NCI-H2196 (cell line): ENCODE measurements around the gene TEKT1.
"Not testable (repeated sequence)": the region's sequence is repeated elsewhere in the genome, so short reads cannot be mapped to it uniquely, and the experiment has no call there.

Source experiments
- DNase-seq: peaks from one replicate; lab custom pipeline; 2025; ENCODE audit not compliant: unreplicated experiment; lab: John Stamatoyannopoulos, UW

Gene TEKT1

GRCh38 chr17:6831661-6832263 is at the start of gene TEKT1:
Gene TEKT1, minus strand, starts transcription at chr17:6831729. Its CDS starts 1,353 bp downstream, at chr17:6830376.
- peak; percentile 52 for DNase-seq

GRCh38 chr17:6879221-6879975 is 47.9 kb upstream of the TEKT1 start:
- DNase-seq = not testable (repeated sequence)

GRCh38 chr17:6875276-6875675 is 43.7 kb upstream of the TEKT1 start:
- not testable (repeated sequence) for DNase-seq

- DNase-seq = no peak
These were observed 41.4 kb upstream of the TEKT1 start for GRCh38 chr17:6872936-6873335.

GRCh38 chr17:6870841-6871240 is 39.3 kb upstream of the TEKT1 start:
- DNase-seq = no peak

- DNase-seq = no peak
These were observed 37.1 kb upstream of the TEKT1 start for GRCh38 chr17:6868582-6868981.

- no peak for DNase-seq
These were observed 36.3 kb upstream of the TEKT1 start for GRCh38 chr17:6867849-6868248.

GRCh38 chr17:6862825-6863224 is 31.3 kb upstream of the TEKT1 start:
- DNase-seq = no peak

- DNase-seq = no peak
These were observed 30.6 kb upstream of the TEKT1 start for GRCh38 chr17:6862122-6862521.

- DNase-seq = no peak
These were observed 26.4 kb upstream of the TEKT1 start for GRCh38 chr17:6857904-6858303.

GRCh38 chr17:6857336-6857735 is 25.8 kb upstream of the TEKT1 start:
- DNase-seq = no peak

- no peak for DNase-seq
These were observed 24.5 kb upstream of the TEKT1 start for GRCh38 chr17:6856051-6856450.

- no peak for DNase-seq
These were observed 22.4 kb upstream of the TEKT1 start for GRCh38 chr17:6853764-6854442.

- DNase-seq = not testable (repeated sequence)
These were observed 17.1 kb upstream of the TEKT1 start for GRCh38 chr17:6848545-6849179.

GRCh38 chr17:6846138-6846537 is 14.6 kb upstream of the TEKT1 start:
- not testable (repeated sequence) for DNase-seq

- DNase-seq = not testable (repeated sequence)
These were observed 12.9 kb upstream of the TEKT1 start for GRCh38 chr17:6844406-6844805.

GRCh38 chr17:6843241-6843880 is 11.8 kb upstream of the TEKT1 start:
- DNase-seq = peak; percentile 53

GRCh38 chr17:6841769-6842168 is 10.2 kb upstream of the TEKT1 start:
- not testable (repeated sequence) for DNase-seq

GRCh38 chr17:6830383-6830986 is 1.0 kb downstream of the TEKT1 start:
- no peak for DNase-seq

GRCh38 chr17:6823011-6823442 is 8.5 kb downstream of the TEKT1 start:
- no peak for DNase-seq

GRCh38 chr17:6818938-6819337 is 12.6 kb downstream of the TEKT1 start:
- DNase-seq = no peak
